Esophagus squamous epithelium (tissue), 5 donors: ENCODE data around the gene PELI1. TPM values are rescaled to one million over a fixed set of nuclear protein-coding genes. Genes with fewer than 3 reads are reported as not detected.

Source experiments
- DNase-seq: peaks from one replicate; lab custom pipeline; 2025; lab: John Stamatoyannopoulos, UW
- H3K27ac ChIP-seq, 4 donors: fragments of 200-600 bp; sonication (generic); one replicate each; pipeline ENCODE4 v1.5.1; 2016 to 2019; ENCODE audit warnings: mild to moderate bottlenecking in 1 of 4
- H3K27me3 ChIP-seq, 4 donors: fragments of 200-600 bp; sonication (generic); 1 replicate in 3 of 4; 2 replicates in 1 of 4; pipeline versions ENCODE4 v1.5.1 to v1.6.0; 2017 to 2021; ENCODE audit warnings: antibody characterized with exemption in 1 of 4
- H3K36me3 ChIP-seq, 3 donors: fragments of 200-600 bp; sonication (generic); one replicate each; pipeline ENCODE4 v1.5.1; 2016 to 2019
- H3K4me1 ChIP-seq, 3 donors: fragments of 200-600 bp; sonication (generic); one replicate each; pipeline ENCODE4 v1.5.1; 2017 to 2019
- H3K4me3 ChIP-seq, 4 donors: fragments of 200-600 bp; sonication (generic); 1 replicate in 3 of 4; 2 replicates in 1 of 4; pipeline ENCODE4 v1.5.1; 2016 to 2019; ENCODE audit warnings: mild to moderate bottlenecking in 2 of 4, moderate library complexity in 1 of 4
- H3K9me3 ChIP-seq, 3 donors: fragments of 200-600 bp; sonication (generic); one replicate each; pipeline ENCODE4 v1.5.1; 2016 to 2019
- CTCF ChIP-seq, 6 experiments: fragments of 450-650 bp in 4 of 6; fragments of 200-600 bp in 2 of 6; sonication (generic) in 2 of 6; IDR thresholded peaks; one replicate each; pipeline ENCODE4 v1.5.1; 2016 to 2019; ENCODE audit warnings: antibody characterized with exemption in 6 of 6, mild to moderate bottlenecking in 4 of 6, moderate library complexity in 4 of 6
- POLR2A ChIP-seq, 4 donors: fragments of 450-650 bp; IDR thresholded peaks; one replicate each; pipeline ENCODE4 v1.6.1; 2017; ENCODE audit warnings: antibody characterized with exemption in 4 of 4, mild to moderate bottlenecking in 4 of 4, moderate library complexity in 3 of 4
- WGBS, 2 donors: methylation state at CpG; one replicate each; pipeline ENCODE4 v1.1.5; 2018; 5-methylcytosine and 5-hydroxymethylcytosine counted together
- intact Hi-C: fragments of 100-400 bp; cut with DNase I; formaldehyde crosslinking; loops from one replicate; pipeline ENCODE4 v1.15.0; 2022
- total RNA-seq, 4 donors: library from RNA; depleted of rRNA; stranded (reverse); fragments of >200 nt; gene quantifications; one replicate each; pipeline ENCODE4 v1.1.0, GENCODE V29; 2016
- donor health status: DM: yes; HTN: yes; CAD: no.

Gene PELI1
- total RNA-seq, 4 donors from 2014 or later: 23.7 to 40.4 (median 34.5) TPM

GRCh38 chr2:64137996-64138395 lies 6.2 kb downstream of the PELI1 start:
- Histone ChIP-seq H3K36me3 (no peaks in the 10 kb centered on the region), H3K27me3 (no peaks in the 10 kb centered on the region), H3K4me3 (peak overlapping the region in 1 of 4 donors; percentile 4), H3K27ac (peak overlapping the region; percentile 46 to 99 (median 72)), H3K4me1 (peaks cover 9 to 91% (median 36%) of the 10 kb centered on the region in 3 donors), H3K9me3 (no peaks in the 10 kb centered on the region)
- TF ChIP-seq POLR2A (IDR thresholded peaks at IDR 0.05) (no peak), CTCF (IDR thresholded peaks at IDR 0.05) (no peak)
- intact Hi-C loops: no loop called here
- 38 to 50% methylated on average over 3 of the region's 3 CpGs for WGBS, 2 donors
- no peak for DNase-seq

- intact Hi-C loops: no loop called here
- Histone ChIP-seq H3K27ac (peak overlapping the region; percentile 24 to 99 (median 64)), H3K4me1 (peaks cover 9 to 96% (median 36%) of the 10 kb centered on the region in 3 donors), H3K27me3 (no peaks in the 10 kb centered on the region), H3K9me3 (no peaks in the 10 kb centered on the region), H3K36me3 (no peaks in the 10 kb centered on the region), H3K4me3 (no peak overlapping the region)
- TF ChIP-seq CTCF (IDR thresholded peaks at IDR 0.05) (no peak), POLR2A (IDR thresholded peaks at IDR 0.05) (no peak)
- WGBS, 2 donors: 6 to 24% methylated on average over 3 of the region's 3 CpGs
- no peak for DNase-seq
Measured at GRCh38 chr2:64137567-64137966, 6.7 kb downstream of the PELI1 start.

- H3K36me3 ChIP-seq: no peaks in the 10 kb centered on the region
- no peak for DNase-seq
- WGBS, 2 donors: 13 to 45% methylated on average over 1 of the region's 1 CpG
- no peaks in the 10 kb centered on the region for H3K27me3 ChIP-seq
- H3K9me3 ChIP-seq: no peaks in the 10 kb centered on the region
- intact Hi-C loops: no loop called here
- peak overlapping the region in 1 of 4 donors; percentile 17 for H3K27ac ChIP-seq
- peaks cover 9 to 98% (median 32%) of the 10 kb centered on the region in 3 donors for H3K4me1 ChIP-seq
- no peak for TF ChIP-seq POLR2A (IDR thresholded peaks at IDR 0.05)
- no peak for TF ChIP-seq CTCF (IDR thresholded peaks at IDR 0.05)
- no peak overlapping the region for H3K4me3 ChIP-seq
Measured at GRCh38 chr2:64135421-64135820, 8.8 kb downstream of the PELI1 start.

GRCh38 chr2:64134813-64135212 lies 9.4 kb downstream of the PELI1 start:
- TF ChIP-seq CTCF (IDR thresholded peaks at IDR 0.05): no peak
- TF ChIP-seq POLR2A (IDR thresholded peaks at IDR 0.05): no peak
- Histone ChIP-seq H3K27ac (peak overlapping the region in 1 of 4 donors; percentile 17), H3K4me3 (no peak overlapping the region), H3K4me1 (peaks cover 9 to 95% (median 32%) of the 10 kb centered on the region in 3 donors), H3K36me3 (no peaks in the 10 kb centered on the region), H3K9me3 (no peaks in the 10 kb centered on the region), H3K27me3 (no peaks in the 10 kb centered on the region)
- intact Hi-C loops: no loop called here
- no peak for DNase-seq

- DNase-seq: no peak
- Histone ChIP-seq H3K9me3 (no peaks in the 10 kb centered on the region), H3K27me3 (no peaks in the 10 kb centered on the region), H3K27ac (peak overlapping the region in 1 of 4 donors; percentile 28), H3K36me3 (no peaks in the 10 kb centered on the region), H3K4me1 (peaks cover 8 to 95% (median 32%) of the 10 kb centered on the region in 3 donors), H3K4me3 (no peak overlapping the region)
- intact Hi-C loops: no loop called here
- no peak for TF ChIP-seq POLR2A (IDR thresholded peaks at IDR 0.05)
- TF ChIP-seq CTCF (IDR thresholded peaks at IDR 0.05): no peak
Measured at GRCh38 chr2:64133828-64134227, 10.4 kb downstream of the PELI1 start.
